Small intestine (tissue), 7 donors: ENCODE data around the gene RAB8A. TPM values are rescaled to one million over a fixed set of nuclear protein-coding genes. Genes with fewer than 3 reads are reported as not detected.

Source experiments
- DNase-seq, 2 donors: peaks; one replicate each; pipeline versions ENCODE4 v3.0.0 to v3.0.0-alpha.2; 2013
- FAIRE-seq: peaks from 2 replicates; lab custom pipeline; 2012; peaks lifted over from hg19 to GRCh38; lab: Jason Lieb, UNC
- H3K27ac ChIP-seq, 3 donors: one replicate each; pipeline ENCODE4 v1.5.1; 2013; ENCODE audit warnings: low read length in 2 of 3, mild to moderate bottlenecking in 2 of 3, control low read depth in 1 of 3, inconsistent platforms in 1 of 3, low read depth in 1 of 3, moderate library complexity in 1 of 3
- H3K27me3 ChIP-seq, 3 donors: one replicate each; pipeline ENCODE4 v1.6.1; 2013; ENCODE audit warnings: low read length in 3 of 3, inconsistent platforms in 1 of 3; ENCODE audit not compliant: control insufficient read depth in 3 of 3, insufficient read depth in 3 of 3
- H3K36me3 ChIP-seq, 3 donors: one replicate each; pipeline ENCODE4 v1.6.1; 2013; ENCODE audit warnings: low read length in 3 of 3, inconsistent platforms in 1 of 3, low read depth in 1 of 3, mild to moderate bottlenecking in 1 of 3, moderate library complexity in 1 of 3; ENCODE audit not compliant: control insufficient read depth in 3 of 3, insufficient read depth in 2 of 3
- H3K4me1 ChIP-seq, 3 donors: one replicate each; pipeline ENCODE4 v1.6.1; 2013; ENCODE audit warnings: low read length in 2 of 3, inconsistent platforms in 1 of 3, low read depth in 1 of 3, mild to moderate bottlenecking in 1 of 3, moderate library complexity in 1 of 3; ENCODE audit not compliant: control insufficient read depth in 3 of 3, insufficient read depth in 2 of 3
- H3K4me3 ChIP-seq, 3 donors: one replicate each; pipeline ENCODE4 v1.5.1; 2013; ENCODE audit warnings: low read length in 3 of 3, control low read depth in 1 of 3, inconsistent platforms in 1 of 3, low read depth in 1 of 3, mild to moderate bottlenecking in 1 of 3, moderate library complexity in 1 of 3
- H3K9me3 ChIP-seq, 2 donors: one replicate each; pipeline ENCODE4 v1.6.1; 2013; ENCODE audit warnings: low read depth in 1 of 2, low read length in 1 of 2; ENCODE audit not compliant: control insufficient read depth in 2 of 2, insufficient read depth in 1 of 2
- WGBS, 3 donors: extraction: QIAGEN DNeasy Blood & Tissue Kit; methylation state at CpG; one replicate each; pipeline ENCODE4 v1.1.7; 2013; 5-methylcytosine and 5-hydroxymethylcytosine counted together
- polyA plus RNA-seq, 4 donors: library from polyadenylated mRNA; stranded (reverse) in 3 of 4; unstranded in 1 of 4; fragments of 200-250 nt in 3 of 4; fragments of 120-200 nt in 1 of 4; gene quantifications; one replicate each; pipeline versions ENCODE4 v1.2.1 to v1.2.3, GENCODE V29; 2013
- donor health status: healthy with polysubstance abuse.
- donor health status: control.
- donor health status: control.
- donor health status: Bipolar disorder and iron deficiency.
- donor health status: healthy.

RAB8A gene
- polyA plus RNA-seq, 4 donors: 58.0 to 107 (median 80.8) TPM

DNA sequence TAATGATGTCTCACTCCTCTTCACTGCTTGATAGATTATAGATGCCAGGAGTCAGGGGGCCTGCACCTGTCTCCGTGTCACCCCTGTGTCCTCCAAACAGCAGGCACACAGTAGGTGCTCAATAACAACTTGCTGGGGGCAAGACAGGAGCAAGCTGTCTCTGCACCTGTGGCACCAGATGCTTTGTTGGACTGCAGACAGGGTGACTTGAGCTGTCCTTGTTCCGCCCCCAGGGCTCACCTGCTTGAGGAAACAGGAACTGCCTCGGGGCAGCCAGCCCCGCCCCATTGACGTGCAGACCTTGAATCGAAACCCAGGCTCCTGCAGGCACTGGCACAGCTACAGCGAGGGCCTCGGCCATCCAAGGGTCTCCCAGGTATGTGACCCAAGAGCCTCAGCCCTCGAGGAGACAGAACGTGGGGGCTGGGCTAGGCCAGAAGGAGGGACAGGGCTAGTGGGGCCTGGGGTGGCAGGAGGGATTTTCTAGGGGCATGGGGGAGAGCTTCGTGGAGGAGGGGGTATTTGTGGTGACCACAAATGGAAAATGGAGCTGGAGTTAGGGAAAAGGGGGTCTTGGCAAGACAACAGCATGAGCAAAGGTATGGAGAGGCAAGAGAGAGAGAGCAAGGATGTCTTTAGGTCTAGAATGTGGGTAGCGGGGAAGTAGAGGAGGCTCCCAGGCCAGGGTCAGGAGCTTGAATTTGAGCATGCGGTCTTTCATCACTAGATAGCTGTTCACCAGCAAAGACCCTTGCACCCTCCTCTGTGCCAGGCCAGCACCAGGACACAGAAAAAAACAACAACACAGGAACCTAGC, 31.9 kb downstream of the RAB8A start, which contains the start of gene HSH2D:
HSH2D (plus strand) TSS at position 287 of the 817 bp plus-strand sequence. CDS start 5,066 bp downstream, outside the sequence.
- Histone ChIP-seq H3K4me1 (peaks cover 0 to 5% (median 0%) of the 10 kb centered on the region in 3 donors), H3K36me3 (peaks cover 0 to 3% (median 0%) of the 10 kb centered on the region in 3 donors), H3K9me3 (no peaks in the 10 kb centered on the region), H3K27ac (peak within 1 kb of the TSS; percentile 68 to 85 (median 81)), H3K4me3 (peak within 1 kb of the TSS; percentile 40 to 57 (median 53)), H3K27me3 (no peaks in the 10 kb centered on the region)
- 7 to 23% (median 9%) methylated on average over 13 of the region's 13 CpGs for whole genome bisulfite sequencing, 3 donors
- DNase-seq: peak; percentile 95 to 98
- FAIRE-seq: no peak

DNA sequence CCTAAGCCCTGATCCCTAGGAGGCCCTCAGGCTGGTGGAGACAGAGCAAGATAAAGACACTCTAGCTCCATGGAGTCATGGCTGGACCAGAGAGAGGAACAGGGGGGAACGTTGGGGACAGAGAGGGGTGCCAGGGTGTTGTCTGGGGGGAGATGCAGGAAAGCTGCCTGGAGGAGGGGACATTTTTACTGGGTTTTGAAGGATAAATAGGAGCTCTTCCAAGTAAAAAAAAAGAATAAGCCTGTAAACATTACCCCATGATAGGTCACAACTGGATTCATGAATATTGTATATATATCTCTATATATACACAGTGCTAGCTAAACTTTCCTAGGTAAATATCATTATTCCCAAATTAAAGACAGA, 32.5 kb downstream of the RAB8A start:
- H3K27me3 ChIP-seq: no peaks in the 10 kb centered on the region
- DNase-seq (no peak), FAIRE-seq (no peak)
- peaks cover 0 to 8% (median 2%) of the 10 kb centered on the region in 3 donors for H3K36me3 ChIP-seq
- H3K4me3 ChIP-seq: peak overlapping the region; percentile 40 to 57 (median 53)
- H3K4me1 ChIP-seq: peaks cover 0 to 5% (median 0%) of the 10 kb centered on the region in 3 donors
- H3K9me3 ChIP-seq: no peaks in the 10 kb centered on the region
- 8 to 29% (median 17%) methylated on average over 1 of the region's 1 CpG for WGBS, 3 donors
- peak overlapping the region; percentile 68 to 85 (median 81) for H3K27ac ChIP-seq

DNA sequence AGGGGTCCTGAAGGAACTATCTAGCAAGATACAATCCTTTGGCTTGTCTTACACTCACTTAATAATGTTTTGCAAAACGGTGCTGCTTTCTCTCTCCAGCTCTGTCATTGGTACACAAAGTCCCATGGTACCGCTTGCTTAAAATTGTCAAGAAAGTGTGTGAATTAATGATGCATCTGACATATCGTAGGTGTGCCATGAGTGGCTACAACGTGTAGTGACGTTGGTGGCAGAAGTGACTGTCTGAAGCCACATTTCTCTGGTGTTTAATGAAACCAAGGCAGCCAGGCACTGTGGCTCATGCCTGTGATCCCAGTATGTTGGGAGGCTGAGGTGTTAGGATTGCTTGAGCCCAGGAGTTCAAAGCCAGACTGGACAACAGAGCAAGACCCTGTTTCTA, 34.4 kb downstream of the RAB8A start:
- H3K27ac ChIP-seq: peak overlapping the region in 1 of 3 donors; percentile 17
- FAIRE-seq (no peak), DNase-seq (no peak)
- 71 to 80% (median 78%) methylated on average over 5 of the region's 5 CpGs for WGBS, 3 donors
- H3K9me3 ChIP-seq: no peaks in the 10 kb centered on the region
- peaks cover 0 to 18% (median 2%) of the 10 kb centered on the region in 3 donors for H3K36me3 ChIP-seq
- H3K4me1 ChIP-seq: peaks cover 0 to 5% (median 0%) of the 10 kb centered on the region in 3 donors
- H3K4me3 ChIP-seq: no peak overlapping the region
- H3K27me3 ChIP-seq: no peaks in the 10 kb centered on the region

DNA sequence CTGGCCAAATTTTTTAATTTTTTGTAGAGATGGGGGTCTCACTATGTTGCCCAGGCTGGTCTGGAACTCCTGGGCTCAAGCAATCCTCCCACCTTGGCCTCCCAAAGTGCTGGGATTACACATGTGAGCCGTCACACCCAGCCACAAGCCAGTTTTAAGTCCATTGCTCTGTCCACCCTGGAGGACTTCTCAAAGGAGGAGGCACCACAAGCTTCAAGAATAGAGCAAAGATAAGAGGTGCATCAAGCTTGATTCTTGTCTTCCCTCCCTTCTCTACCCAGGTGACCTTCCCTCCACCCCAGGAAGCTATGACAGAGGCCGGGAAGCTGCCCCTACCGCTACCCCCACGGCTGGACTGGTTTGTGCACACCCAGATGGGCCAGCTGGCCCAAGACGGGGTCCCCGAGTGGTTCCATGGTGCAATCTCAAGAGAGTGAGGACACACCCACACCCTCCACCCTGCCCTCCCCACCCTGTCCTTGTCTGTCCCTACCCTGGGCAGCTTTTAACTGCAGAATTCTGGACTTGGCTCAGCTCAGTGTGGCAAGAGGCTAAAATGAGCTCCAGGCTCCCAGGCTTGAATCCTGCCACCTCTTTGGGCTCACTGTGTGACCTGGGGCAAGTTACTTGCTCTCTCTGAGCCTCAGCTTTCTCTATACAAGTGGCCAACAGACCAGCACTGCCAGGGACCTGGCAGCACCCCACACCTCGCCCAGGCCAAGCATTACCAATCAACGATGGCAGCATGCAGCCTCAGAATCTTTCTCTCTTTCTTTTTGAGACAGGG, 36.9 kb downstream of the RAB8A start:
- no peak for FAIRE-seq
- Histone ChIP-seq H3K27ac (no peak overlapping the region), H3K36me3 (peaks cover 0 to 39% (median 14%) of the 10 kb centered on the region in 3 donors), H3K4me1 (peaks cover 0 to 5% (median 0%) of the 10 kb centered on the region in 3 donors), H3K27me3 (no peaks in the 10 kb centered on the region), H3K4me3 (no peak overlapping the region), H3K9me3 (no peaks in the 10 kb centered on the region)
- WGBS, 3 donors: 66 to 77% (median 69%) methylated on average over 7 to 8 of the region's 8 CpGs
- DNase-seq: no peak

DNA sequence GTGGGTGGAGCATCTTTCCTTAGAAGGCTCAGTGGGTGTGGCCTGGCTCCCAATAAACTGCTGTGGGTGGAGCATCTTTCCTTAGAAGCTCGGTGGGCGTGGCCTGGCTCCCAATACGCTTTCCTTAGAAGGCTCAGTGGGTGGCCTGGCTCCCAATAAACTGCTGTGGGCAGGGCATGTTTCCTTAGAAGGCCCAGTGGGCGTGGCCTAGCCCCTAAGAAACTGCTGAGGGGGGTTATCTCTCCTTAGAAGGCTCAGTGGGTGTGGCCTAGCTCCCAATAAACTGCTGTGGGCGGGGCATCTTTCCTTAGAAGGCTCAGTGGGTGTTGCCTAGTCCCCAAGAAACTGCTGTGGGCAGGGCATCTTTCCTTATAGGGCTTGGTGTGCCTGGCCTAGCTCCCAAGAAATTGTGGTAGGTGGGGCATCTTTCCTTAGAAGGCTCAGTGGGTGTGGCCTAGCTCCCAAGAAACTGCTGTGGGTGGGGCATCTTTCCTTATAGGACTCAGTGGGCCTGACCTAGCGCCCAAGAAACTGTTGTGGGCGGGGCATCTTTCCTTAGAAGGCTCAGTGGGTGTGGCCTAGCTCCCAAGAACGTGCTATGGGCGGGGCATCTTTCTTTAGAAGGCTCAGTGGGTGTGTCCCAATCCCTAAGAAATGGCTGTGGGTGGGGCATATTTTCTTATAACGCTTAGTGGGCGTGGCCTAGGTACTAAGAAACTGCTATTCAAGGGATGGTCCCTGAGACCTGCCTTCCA, 42.1 kb downstream of the RAB8A start:
- peak in 1 of 2 donors; percentile 33 for DNase-seq
- Histone ChIP-seq H3K4me1 (no peaks in the 10 kb centered on the region), H3K27me3 (no peaks in the 10 kb centered on the region), H3K36me3 (peaks cover 0 to 71% (median 34%) of the 10 kb centered on the region in 3 donors), H3K9me3 (no peaks in the 10 kb centered on the region), H3K4me3 (no peak overlapping the region), H3K27ac (no peak overlapping the region)
- 81 to 83% (median 83%) methylated on average over 11 of the region's 11 CpGs for WGBS, 3 donors
- FAIRE-seq: no peak

DNA sequence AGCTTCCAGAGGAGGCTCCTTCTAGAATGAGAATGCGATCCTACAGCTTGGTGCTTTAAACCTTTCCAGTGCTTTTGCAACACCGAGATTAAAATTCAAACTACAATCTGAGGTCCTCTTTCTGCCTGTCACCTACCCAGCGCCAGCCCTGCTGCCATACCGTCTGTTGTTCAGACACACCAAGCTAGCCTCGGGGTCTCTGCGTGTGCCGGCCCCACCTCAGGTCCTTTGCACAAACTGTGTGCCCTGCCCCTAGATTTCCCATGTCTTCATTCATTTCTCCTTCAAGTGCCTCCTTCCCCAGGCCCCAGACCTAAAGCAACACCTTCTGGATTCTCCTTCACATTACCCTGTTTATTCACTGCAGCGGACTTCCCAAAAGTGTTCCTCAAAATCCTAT, 42.9 kb downstream of the RAB8A start:
- H3K27me3 ChIP-seq: no peaks in the 10 kb centered on the region
- peaks cover 0 to 64% (median 32%) of the 10 kb centered on the region in 3 donors for H3K36me3 ChIP-seq
- DNase-seq: no peak
- 96 to 100% (median 97%) methylated on average over 8 of the region's 8 CpGs for WGBS, 3 donors
- no peaks in the 10 kb centered on the region for H3K9me3 ChIP-seq
- H3K4me3 ChIP-seq: no peak overlapping the region
- no peak overlapping the region for H3K27ac ChIP-seq
- H3K4me1 ChIP-seq: no peaks in the 10 kb centered on the region
- no peak for FAIRE-seq

DNA sequence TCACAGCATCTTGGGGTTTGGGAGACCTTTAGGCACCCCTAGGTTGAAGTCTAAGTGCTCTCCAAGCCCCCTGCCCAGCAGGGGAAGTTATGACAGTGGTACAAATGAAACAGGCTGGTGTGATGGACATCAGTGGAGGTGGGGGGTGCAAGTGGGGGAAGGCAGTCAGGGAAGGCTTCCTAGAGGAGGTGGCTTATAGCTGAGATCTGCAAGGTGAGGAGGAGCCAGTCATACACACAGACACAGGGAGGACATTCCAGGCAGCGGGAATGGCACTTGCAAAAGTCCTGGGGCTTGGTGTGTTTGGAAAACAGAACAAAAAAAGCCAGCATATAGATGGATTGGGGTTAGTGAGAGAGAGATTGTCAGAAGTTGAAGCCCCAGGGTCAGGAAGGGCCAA, 43.4 kb downstream of the RAB8A start:
- H3K9me3 ChIP-seq: no peaks in the 10 kb centered on the region
- no peak for FAIRE-seq
- H3K4me3 ChIP-seq: no peak overlapping the region
- H3K27me3 ChIP-seq: no peaks in the 10 kb centered on the region
- no peak overlapping the region for H3K27ac ChIP-seq
- WGBS, 3 donors: 92 to 100% (median 100%) methylated on average over 1 of the region's 1 CpG
- peaks cover 0 to 61% (median 32%) of the 10 kb centered on the region in 3 donors for H3K36me3 ChIP-seq
- no peaks in the 10 kb centered on the region for H3K4me1 ChIP-seq
- no peak for DNase-seq

DNA sequence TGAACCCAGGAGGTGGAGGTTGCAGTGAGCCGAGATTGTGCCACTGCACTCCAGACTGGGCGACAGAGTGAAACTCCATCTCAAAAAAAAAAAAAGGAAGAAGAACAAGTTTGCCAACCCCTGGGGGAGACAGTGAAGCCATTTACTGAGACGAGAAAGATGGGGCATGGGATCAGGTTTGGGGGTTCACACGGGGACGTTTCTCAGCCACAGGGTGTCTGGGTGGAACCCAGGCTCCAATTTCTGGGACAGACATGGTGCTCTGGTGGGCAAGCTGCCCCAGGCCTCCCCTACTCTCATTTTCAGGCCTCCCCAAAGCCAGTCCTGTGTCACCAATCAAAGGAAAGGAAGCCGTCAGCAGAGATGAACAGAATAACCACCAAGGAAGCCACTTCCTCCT, 45.2 kb downstream of the RAB8A start:
- Histone ChIP-seq H3K4me3 (no peak overlapping the region), H3K36me3 (peaks cover 0 to 52% (median 30%) of the 10 kb centered on the region in 3 donors), H3K27me3 (no peaks in the 10 kb centered on the region), H3K9me3 (no peaks in the 10 kb centered on the region), H3K27ac (no peak overlapping the region), H3K4me1 (no peaks in the 10 kb centered on the region)
- WGBS, 3 donors: 76 to 79% (median 77%) methylated on average over 5 to 6 of the region's 6 CpGs
- FAIRE-seq (no peak), DNase-seq (no peak)
